Measurements from ENCODE around the gene PDE3A. TPM values are rescaled to one million over a fixed set of nuclear protein-coding genes. Genes with fewer than 3 reads are reported as not detected.
"Not testable (repeated sequence)": the region's sequence is repeated elsewhere in the genome, so short reads cannot be mapped to it uniquely, and the experiment has no call there.

PDE3A gene
- total RNA-seq, 1 donor from 2014 or later = 0.56 TPM

DNA sequence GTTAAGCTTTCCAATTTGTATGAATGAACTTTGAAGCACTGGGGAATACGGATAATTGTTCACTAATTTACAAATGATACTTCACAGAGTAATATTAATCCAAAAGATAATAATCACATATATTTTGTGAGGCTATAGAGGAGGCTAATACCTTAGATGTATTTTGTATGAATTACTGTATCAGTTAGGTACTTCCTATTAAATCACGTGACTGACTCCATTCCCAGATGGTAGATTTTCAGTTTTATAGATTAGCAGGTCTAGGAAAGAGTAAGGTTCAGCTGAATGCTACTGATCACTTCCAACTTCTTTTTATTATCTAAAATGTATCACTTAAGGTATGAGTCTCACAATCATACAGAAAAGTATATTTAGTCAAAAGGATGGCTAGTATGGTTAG, 133.6 kb downstream of the PDE3A start:
- no peak for ATAC-seq

GRCh38 chr12:20503858-20504257, 135.5 kb downstream of the PDE3A start:
- no peak for ATAC-seq

GRCh38 chr12:20505056-20505455, 136.7 kb downstream of the PDE3A start:
- ATAC-seq = no peak

DNA sequence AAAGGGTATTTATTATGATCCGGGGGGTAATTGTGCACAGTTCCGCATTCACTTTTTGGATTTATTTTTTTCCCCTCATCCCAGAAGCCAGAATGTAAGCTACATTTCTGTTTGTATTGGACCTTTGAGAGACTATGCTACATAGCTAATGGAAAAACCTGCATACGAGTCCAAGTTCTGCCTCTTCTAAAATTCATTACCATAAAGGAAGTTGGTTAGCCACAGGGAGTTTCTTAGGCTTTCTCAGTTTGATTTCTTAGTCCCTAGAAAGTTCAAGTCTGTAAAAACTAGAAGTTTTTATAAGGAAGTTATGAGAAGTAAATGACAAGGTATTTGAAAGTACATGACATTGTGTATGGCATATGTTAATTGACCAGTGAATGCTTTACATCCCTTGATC, 138.7 kb downstream of the PDE3A start:
- ATAC-seq = no peak

GRCh38 chr12:20507711-20508110, 139.4 kb downstream of the PDE3A start:
- ATAC-seq = no peak

GRCh38 chr12:20508359-20508758, 140.0 kb downstream of the PDE3A start:
- ATAC-seq = no peak

DNA sequence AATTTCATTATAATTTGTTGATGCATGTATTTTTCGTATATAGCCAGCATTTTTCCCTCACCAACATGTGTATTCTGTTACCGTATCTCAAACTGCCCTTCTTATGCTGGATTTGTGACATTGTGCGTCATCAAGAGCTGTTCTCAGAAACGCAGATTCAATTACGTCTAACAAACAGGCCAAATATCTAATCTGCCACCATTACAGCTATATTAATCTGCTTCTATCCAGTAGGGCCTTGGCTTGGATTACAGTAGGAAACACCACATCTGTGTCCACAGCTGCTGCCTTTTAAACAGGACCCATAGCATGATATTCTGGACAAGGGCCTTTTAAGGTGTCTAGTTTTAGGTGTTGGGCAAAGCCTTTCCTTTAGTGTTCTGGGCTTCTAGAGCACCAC, 140.6 kb downstream of the PDE3A start:
- no peak for ATAC-seq

GRCh38 chr12:20510811-20511210, 142.5 kb downstream of the PDE3A start:
- no peak for ATAC-seq

GRCh38 chr12:20513189-20513588, 144.9 kb downstream of the PDE3A start:
- no peak for ATAC-seq

DNA sequence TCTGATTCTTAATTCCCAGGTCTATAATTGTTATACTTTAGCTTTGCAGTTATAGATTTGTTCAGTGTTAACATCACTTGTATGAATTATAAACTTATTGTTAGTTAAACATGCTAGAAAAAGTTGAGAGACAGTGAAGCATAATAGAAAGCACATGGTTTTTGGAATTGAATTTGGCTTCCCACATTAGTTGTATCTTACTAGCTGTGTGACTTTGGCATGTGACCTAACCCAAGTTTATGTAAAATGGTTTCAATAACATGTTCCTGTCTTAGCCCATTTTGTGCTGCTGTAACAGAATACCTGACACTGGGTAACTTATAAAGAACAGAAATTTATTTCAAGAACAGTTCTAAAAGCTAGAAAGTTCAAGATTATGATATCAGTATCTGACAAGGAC, 146.3 kb downstream of the PDE3A start:
- ATAC-seq = no peak

GRCh38 chr12:20520532-20520931, 152.2 kb downstream of the PDE3A start:
- ATAC-seq = no peak

- ATAC-seq = no peak
Measured at GRCh38 chr12:20523658-20524057, 155.3 kb downstream of the PDE3A start.

- no peak for ATAC-seq
Measured at GRCh38 chr12:20524113-20524512, 155.8 kb downstream of the PDE3A start.

GRCh38 chr12:20525064-20525610, 156.8 kb downstream of the PDE3A start:
- ATAC-seq = no peak

DNA sequence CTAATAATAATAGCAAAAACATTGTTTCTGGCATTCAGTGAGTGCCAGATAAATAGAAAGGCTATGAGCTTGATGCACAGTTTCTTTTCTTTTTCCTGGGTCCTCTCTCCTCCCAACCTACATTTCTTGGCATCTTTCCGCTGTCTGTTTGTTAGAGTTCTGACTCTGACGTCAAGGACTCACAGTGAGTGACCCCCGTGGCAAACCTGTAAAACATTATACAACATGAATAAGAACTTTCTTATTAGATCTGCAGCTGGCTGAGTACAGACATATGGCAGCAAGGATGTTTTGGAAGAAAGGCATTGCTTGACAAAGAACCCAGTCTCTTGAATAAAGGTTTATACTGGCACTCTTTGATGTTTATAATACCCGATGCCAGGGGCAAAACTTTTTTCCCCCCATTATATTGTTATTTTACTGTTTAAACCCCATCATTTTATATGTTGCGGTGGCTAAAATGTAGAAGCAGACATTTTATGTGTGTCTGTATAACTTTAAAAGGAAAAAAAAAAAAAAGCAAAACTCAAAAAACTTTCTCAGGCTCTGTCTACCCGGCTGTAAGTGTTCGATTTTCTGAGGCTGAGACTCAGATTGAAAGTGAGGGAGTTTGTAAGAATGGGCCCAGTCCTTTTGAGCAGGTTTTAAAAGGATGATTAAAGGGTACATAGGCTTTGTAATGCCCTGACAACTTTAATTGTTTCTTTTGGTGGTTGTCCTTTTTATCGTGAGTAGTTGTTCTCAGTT, 159.3 kb downstream of the PDE3A start:
- no peak for ATAC-seq

DNA sequence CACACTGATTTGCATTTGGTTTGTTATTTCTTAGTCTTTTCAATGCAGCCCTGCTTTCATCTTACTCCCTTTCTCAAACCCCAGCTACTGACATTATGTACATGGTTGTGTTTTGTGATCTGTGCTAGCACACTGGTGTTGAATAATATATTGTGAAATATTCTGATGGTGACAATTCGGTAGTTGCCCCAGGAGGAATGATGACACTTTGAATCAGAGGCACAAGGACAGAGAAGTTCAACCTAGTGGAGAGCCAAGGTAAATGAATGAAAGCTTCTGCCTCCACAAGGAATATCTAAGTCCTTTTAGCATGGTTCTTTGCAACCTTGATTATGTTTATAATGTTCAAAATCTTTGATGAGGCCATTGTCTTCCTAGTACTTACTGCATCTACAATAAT, 159.9 kb downstream of the PDE3A start:
- ATAC-seq = no peak

- no peak for ATAC-seq
Measured at GRCh38 chr12:20546267-20546666, 177.9 kb downstream of the PDE3A start.

- ATAC-seq = no peak
Measured at GRCh38 chr12:20547816-20548575, 179.7 kb downstream of the PDE3A start.

DNA sequence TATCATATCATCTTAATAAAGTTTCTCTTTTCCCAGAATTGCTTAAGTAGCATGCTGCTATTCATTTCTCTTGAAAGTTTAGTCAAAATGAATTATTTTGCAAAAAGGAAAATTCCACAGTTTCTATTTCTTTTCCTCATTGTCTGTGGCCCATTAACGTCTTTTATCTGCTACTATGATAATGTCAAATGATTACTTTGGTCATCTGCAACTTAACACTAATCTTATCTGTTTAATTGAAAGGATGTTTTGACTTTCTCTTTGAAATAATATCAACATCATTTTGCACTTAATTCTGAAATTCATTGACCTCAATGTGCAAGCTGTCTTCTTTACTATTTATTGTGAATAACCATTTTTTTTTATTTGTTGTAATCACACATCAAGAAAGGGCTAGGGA, 180.3 kb downstream of the PDE3A start:
- ATAC-seq = no peak

GRCh38 chr12:20549108-20549719, 180.9 kb downstream of the PDE3A start:
- no peak for ATAC-seq

DNA sequence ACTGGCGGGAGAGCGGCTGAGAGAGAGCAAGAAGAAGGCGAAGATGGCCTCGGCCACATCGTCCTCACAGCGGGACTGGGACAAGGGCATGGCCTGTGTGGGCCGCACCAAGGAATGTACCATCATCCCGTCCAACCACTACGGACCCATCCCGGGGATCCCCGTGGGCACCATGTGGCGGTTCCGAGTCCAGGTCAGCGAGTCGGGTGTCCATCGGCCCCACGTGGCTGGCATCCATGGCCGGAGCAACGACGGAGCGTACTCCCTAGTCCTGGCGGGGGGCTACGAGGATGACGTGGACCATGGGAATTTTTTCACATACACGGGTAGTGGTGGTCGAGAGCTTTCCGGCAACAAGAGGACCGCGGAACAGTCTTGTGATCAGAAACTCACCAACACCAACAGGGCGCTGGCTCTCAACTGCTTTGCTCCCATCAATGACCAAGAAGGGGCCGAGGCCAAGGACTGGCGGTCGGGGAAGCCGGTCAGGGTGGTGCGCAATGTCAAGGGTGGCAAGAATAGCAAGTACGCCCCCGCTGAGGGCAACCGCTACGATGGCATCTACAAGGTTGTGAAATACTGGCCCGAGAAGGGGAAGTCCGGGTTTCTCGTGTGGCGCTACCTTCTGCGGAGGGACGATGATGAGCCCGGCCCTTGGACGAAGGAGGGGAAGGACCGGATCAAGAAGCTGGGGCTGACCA, 183.6 kb downstream of the PDE3A start:
- not testable (repeated sequence) for ATAC-seq

DNA sequence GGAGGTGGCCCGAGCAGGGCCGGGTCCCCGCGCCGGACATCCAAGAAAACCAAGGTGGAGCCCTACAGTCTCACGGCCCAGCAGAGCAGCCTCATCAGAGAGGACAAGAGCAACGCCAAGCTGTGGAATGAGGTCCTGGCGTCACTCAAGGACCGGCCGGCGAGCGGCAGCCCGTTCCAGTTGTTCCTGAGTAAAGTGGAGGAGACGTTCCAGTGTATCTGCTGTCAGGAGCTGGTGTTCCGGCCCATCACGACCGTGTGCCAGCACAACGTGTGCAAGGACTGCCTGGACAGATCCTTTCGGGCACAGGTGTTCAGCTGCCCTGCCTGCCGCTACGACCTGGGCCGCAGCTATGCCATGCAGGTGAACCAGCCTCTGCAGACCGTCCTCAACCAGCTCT, 184.2 kb downstream of the PDE3A start:
- ATAC-seq = not testable (repeated sequence)

- ATAC-seq = no peak
Measured at GRCh38 chr12:20555015-20555414, 186.7 kb downstream of the PDE3A start.

Data from esophagus mucosa (tissue), 1 donor.